ENCODE results near the gene SERPINE2.
A peak's percentile ranks its signal among the peaks of the same experiment; 100 is the strongest.

Gene SERPINE2

GRCh38 chr2:224027931-224028330, 11.2 kb downstream of the SERPINE2 start:
- H3K4me3 ChIP-seq (ENCODE audit: low read length): no peak overlapping the region
- H3K36me3 ChIP-seq (ENCODE audit: insufficient read depth, low read length): peaks cover 50% of the 10 kb centered on the region
- H3K4me2 ChIP-seq (ENCODE audit: low read length): no peak overlapping the region
- no peaks in the 10 kb centered on the region for H3K27me3 ChIP-seq (ENCODE audit: control insufficient read depth, insufficient read depth, low read length)
- no peaks in the 10 kb centered on the region for H3K9me3 ChIP-seq (replicated peaks; ENCODE audit: low read length)
- H3K9ac ChIP-seq (ENCODE audit: low read depth, low read length): no peak overlapping the region
- peaks cover 21% of the 10 kb centered on the region for H3K4me1 ChIP-seq (ENCODE audit: control insufficient read depth, insufficient read depth, low read length)

- Histone ChIP-seq H3K36me3 (ENCODE audit: insufficient read depth, low read length) (peaks cover 47% of the 10 kb centered on the region), H3K9ac (ENCODE audit: low read depth, low read length) (no peak overlapping the region)
Measured at GRCh38 chr2:224027070-224027469, 12.0 kb downstream of the SERPINE2 start.

GRCh38 chr2:224025874-224026273, 13.2 kb downstream of the SERPINE2 start:
- no peaks in the 10 kb centered on the region for H3K27me3 ChIP-seq (ENCODE audit: control insufficient read depth, insufficient read depth, low read length)
- H3K9ac ChIP-seq (ENCODE audit: low read depth, low read length): no peak overlapping the region
- no peaks in the 10 kb centered on the region for H3K9me3 ChIP-seq (replicated peaks; ENCODE audit: low read length)
- peaks cover 36% of the 10 kb centered on the region for H3K36me3 ChIP-seq (ENCODE audit: insufficient read depth, low read length)
- peaks cover 23% of the 10 kb centered on the region for H3K4me1 ChIP-seq (ENCODE audit: control insufficient read depth, insufficient read depth, low read length)
- no peak overlapping the region for H3K4me3 ChIP-seq (ENCODE audit: low read length)
- peak overlapping the region; percentile 31 for H3K4me2 ChIP-seq (ENCODE audit: low read length)

More at GRCh38 chr2:224027070-224027469, 12.0 kb downstream of the SERPINE2 start:
- peaks cover 23% of the 10 kb centered on the region for H3K4me1 ChIP-seq (ENCODE audit: control insufficient read depth, insufficient read depth, low read length)
- H3K9me3 ChIP-seq (replicated peaks; ENCODE audit: low read length): no peaks in the 10 kb centered on the region
- no peak overlapping the region for H3K4me2 ChIP-seq (ENCODE audit: low read length)
- H3K27me3 ChIP-seq (ENCODE audit: control insufficient read depth, insufficient read depth, low read length): no peaks in the 10 kb centered on the region
- no peak overlapping the region for H3K4me3 ChIP-seq (ENCODE audit: low read length)

GRCh38 chr2:224024270-224024669, 14.8 kb downstream of the SERPINE2 start:
- no peaks in the 10 kb centered on the region for H3K9me3 ChIP-seq (replicated peaks; ENCODE audit: low read length)
- H3K36me3 ChIP-seq (ENCODE audit: insufficient read depth, low read length): peaks cover 32% of the 10 kb centered on the region
- H3K4me1 ChIP-seq (ENCODE audit: control insufficient read depth, insufficient read depth, low read length): peaks cover 23% of the 10 kb centered on the region
- no peaks in the 10 kb centered on the region for H3K27me3 ChIP-seq (ENCODE audit: control insufficient read depth, insufficient read depth, low read length)
- H3K9ac ChIP-seq (ENCODE audit: low read depth, low read length): no peak overlapping the region
- no peak overlapping the region for H3K4me3 ChIP-seq (ENCODE audit: low read length)
- no peak overlapping the region for H3K4me2 ChIP-seq (ENCODE audit: low read length)

GRCh38 chr2:224023188-224023587, 15.9 kb downstream of the SERPINE2 start:
- H3K27me3 ChIP-seq (ENCODE audit: control insufficient read depth, insufficient read depth, low read length): no peaks in the 10 kb centered on the region
- no peak overlapping the region for H3K9ac ChIP-seq (ENCODE audit: low read depth, low read length)
- no peaks in the 10 kb centered on the region for H3K9me3 ChIP-seq (replicated peaks; ENCODE audit: low read length)
- peaks cover 30% of the 10 kb centered on the region for H3K36me3 ChIP-seq (ENCODE audit: insufficient read depth, low read length)
- no peak overlapping the region for H3K4me2 ChIP-seq (ENCODE audit: low read length)
- H3K4me1 ChIP-seq (ENCODE audit: control insufficient read depth, insufficient read depth, low read length): peaks cover 27% of the 10 kb centered on the region
- H3K4me3 ChIP-seq (ENCODE audit: low read length): no peak overlapping the region

GRCh38 chr2:224022486-224022885, 16.6 kb downstream of the SERPINE2 start:
- H3K9ac ChIP-seq (ENCODE audit: low read depth, low read length): no peak overlapping the region
- H3K9me3 ChIP-seq (replicated peaks; ENCODE audit: low read length): no peaks in the 10 kb centered on the region
- H3K36me3 ChIP-seq (ENCODE audit: insufficient read depth, low read length): peaks cover 24% of the 10 kb centered on the region
- H3K4me2 ChIP-seq (ENCODE audit: low read length): no peak overlapping the region
- H3K4me3 ChIP-seq (ENCODE audit: low read length): no peak overlapping the region
- H3K27me3 ChIP-seq (ENCODE audit: control insufficient read depth, insufficient read depth, low read length): no peaks in the 10 kb centered on the region
- peaks cover 27% of the 10 kb centered on the region for H3K4me1 ChIP-seq (ENCODE audit: control insufficient read depth, insufficient read depth, low read length)

GRCh38 chr2:224020523-224020922, 18.6 kb downstream of the SERPINE2 start:
- no peaks in the 10 kb centered on the region for H3K27me3 ChIP-seq (ENCODE audit: control insufficient read depth, insufficient read depth, low read length)
- peaks cover 11% of the 10 kb centered on the region for H3K36me3 ChIP-seq (ENCODE audit: insufficient read depth, low read length)
- H3K9me3 ChIP-seq (replicated peaks; ENCODE audit: low read length): no peaks in the 10 kb centered on the region
- H3K4me2 ChIP-seq (ENCODE audit: low read length): no peak overlapping the region
- H3K4me3 ChIP-seq (ENCODE audit: low read length): no peak overlapping the region
- H3K4me1 ChIP-seq (ENCODE audit: control insufficient read depth, insufficient read depth, low read length): peaks cover 16% of the 10 kb centered on the region
- no peak overlapping the region for H3K9ac ChIP-seq (ENCODE audit: low read depth, low read length)

- H3K9me3 ChIP-seq (replicated peaks; ENCODE audit: low read length): no peaks in the 10 kb centered on the region
- no peak overlapping the region for H3K4me3 ChIP-seq (ENCODE audit: low read length)
- peaks cover 6% of the 10 kb centered on the region for H3K4me1 ChIP-seq (ENCODE audit: control insufficient read depth, insufficient read depth, low read length)
- H3K9ac ChIP-seq (ENCODE audit: low read depth, low read length): no peak overlapping the region
- H3K36me3 ChIP-seq (ENCODE audit: insufficient read depth, low read length): peaks cover 12% of the 10 kb centered on the region
- no peaks in the 10 kb centered on the region for H3K27me3 ChIP-seq (ENCODE audit: control insufficient read depth, insufficient read depth, low read length)
- no peak overlapping the region for H3K4me2 ChIP-seq (ENCODE audit: low read length)
Measured at GRCh38 chr2:224017957-224018356, 21.1 kb downstream of the SERPINE2 start.

GRCh38 chr2:224016963-224017362, 22.1 kb downstream of the SERPINE2 start:
- no peaks in the 10 kb centered on the region for H3K27me3 ChIP-seq (ENCODE audit: control insufficient read depth, insufficient read depth, low read length)
- H3K4me3 ChIP-seq (ENCODE audit: low read length): no peak overlapping the region
- no peak overlapping the region for H3K4me2 ChIP-seq (ENCODE audit: low read length)
- H3K9ac ChIP-seq (ENCODE audit: low read depth, low read length): no peak overlapping the region
- H3K4me1 ChIP-seq (ENCODE audit: control insufficient read depth, insufficient read depth, low read length): peaks cover 4% of the 10 kb centered on the region
- H3K36me3 ChIP-seq (ENCODE audit: insufficient read depth, low read length): peaks cover 14% of the 10 kb centered on the region
- no peaks in the 10 kb centered on the region for H3K9me3 ChIP-seq (replicated peaks; ENCODE audit: low read length)

- Histone ChIP-seq H3K9ac (ENCODE audit: low read depth, low read length) (no peak overlapping the region), H3K4me3 (ENCODE audit: low read length) (no peak overlapping the region), H3K27me3 (ENCODE audit: control insufficient read depth, insufficient read depth, low read length) (no peaks in the 10 kb centered on the region), H3K9me3 (replicated peaks; ENCODE audit: low read length) (no peaks in the 10 kb centered on the region), H3K4me2 (ENCODE audit: low read length) (no peak overlapping the region), H3K4me1 (ENCODE audit: control insufficient read depth, insufficient read depth, low read length) (peaks cover 20% of the 10 kb centered on the region), H3K36me3 (ENCODE audit: insufficient read depth, low read length) (peaks cover 12% of the 10 kb centered on the region)
Measured at GRCh38 chr2:224014336-224014735, 24.8 kb downstream of the SERPINE2 start.

GRCh38 chr2:224011837-224012236, 27.2 kb downstream of the SERPINE2 start:
- no peak overlapping the region for H3K4me3 ChIP-seq (ENCODE audit: low read length)
- H3K36me3 ChIP-seq (ENCODE audit: insufficient read depth, low read length): peaks cover 12% of the 10 kb centered on the region
- no peak overlapping the region for H3K4me2 ChIP-seq (ENCODE audit: low read length)
- H3K4me1 ChIP-seq (ENCODE audit: control insufficient read depth, insufficient read depth, low read length): peaks cover 26% of the 10 kb centered on the region
- no peak overlapping the region for H3K9ac ChIP-seq (ENCODE audit: low read depth, low read length)
- no peaks in the 10 kb centered on the region for H3K9me3 ChIP-seq (replicated peaks; ENCODE audit: low read length)
- H3K27me3 ChIP-seq (ENCODE audit: control insufficient read depth, insufficient read depth, low read length): no peaks in the 10 kb centered on the region

GRCh38 chr2:224009605-224010315, 29.3 kb downstream of the SERPINE2 start:
- Histone ChIP-seq H3K4me2 (ENCODE audit: low read length) (no peak overlapping the region), H3K9ac (ENCODE audit: low read depth, low read length) (no peak overlapping the region), H3K36me3 (ENCODE audit: insufficient read depth, low read length) (peaks cover 6% of the 10 kb centered on the region), H3K4me3 (ENCODE audit: low read length) (no peak overlapping the region), H3K9me3 (replicated peaks; ENCODE audit: low read length) (no peaks in the 10 kb centered on the region), H3K4me1 (ENCODE audit: control insufficient read depth, insufficient read depth, low read length) (peaks cover 26% of the 10 kb centered on the region), H3K27me3 (ENCODE audit: control insufficient read depth, insufficient read depth, low read length) (no peaks in the 10 kb centered on the region)

All from skeletal muscle satellite cell (primary cell).